Activated CD4-positive, alpha-beta T cell treated with anti-CD3 and anti-CD28 coated beads, Interleukin-2, amount 50 U/mL, for 48 hours (primary cell): ENCODE data around the gene CCDC24.

Experiments
- DNase-seq, 2 experiments: peaks; one replicate each; pipeline ENCODE4 v3.0.0-alpha.2; 2020

The CCDC24 gene

DNA sequence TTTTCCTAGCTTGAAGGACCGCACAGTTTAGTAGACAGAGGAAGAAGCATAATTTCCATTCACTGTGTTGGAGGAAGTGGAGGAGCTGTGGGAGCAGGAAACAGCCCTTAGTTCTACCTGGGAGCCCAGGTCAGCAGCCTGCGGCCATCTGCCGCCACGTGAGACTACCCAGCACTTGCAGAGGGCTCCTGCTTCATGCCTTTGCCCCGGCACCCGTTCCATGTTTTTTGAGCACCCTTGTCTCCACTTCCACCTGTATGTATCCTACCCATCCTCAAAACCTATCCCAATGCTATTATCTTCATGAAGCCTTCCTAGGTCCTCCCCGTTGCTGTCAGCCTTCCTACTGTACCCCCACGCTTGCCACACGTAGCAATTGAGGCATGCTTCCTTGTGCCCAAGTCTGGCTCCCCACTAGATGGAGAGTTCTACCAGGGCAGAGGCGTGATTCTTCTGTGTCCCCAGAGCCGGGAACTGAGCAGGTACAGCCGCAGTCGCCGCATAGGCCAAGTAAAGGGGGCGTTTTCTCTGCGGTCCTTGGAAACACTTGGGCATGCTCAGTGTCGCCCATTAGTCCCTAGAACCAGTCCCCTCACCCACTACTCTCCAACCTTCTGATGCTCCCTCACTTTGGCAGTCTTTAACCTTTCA lies 38.0 kb downstream of the CCDC24 start:
- no peak for DNase-seq

DNA sequence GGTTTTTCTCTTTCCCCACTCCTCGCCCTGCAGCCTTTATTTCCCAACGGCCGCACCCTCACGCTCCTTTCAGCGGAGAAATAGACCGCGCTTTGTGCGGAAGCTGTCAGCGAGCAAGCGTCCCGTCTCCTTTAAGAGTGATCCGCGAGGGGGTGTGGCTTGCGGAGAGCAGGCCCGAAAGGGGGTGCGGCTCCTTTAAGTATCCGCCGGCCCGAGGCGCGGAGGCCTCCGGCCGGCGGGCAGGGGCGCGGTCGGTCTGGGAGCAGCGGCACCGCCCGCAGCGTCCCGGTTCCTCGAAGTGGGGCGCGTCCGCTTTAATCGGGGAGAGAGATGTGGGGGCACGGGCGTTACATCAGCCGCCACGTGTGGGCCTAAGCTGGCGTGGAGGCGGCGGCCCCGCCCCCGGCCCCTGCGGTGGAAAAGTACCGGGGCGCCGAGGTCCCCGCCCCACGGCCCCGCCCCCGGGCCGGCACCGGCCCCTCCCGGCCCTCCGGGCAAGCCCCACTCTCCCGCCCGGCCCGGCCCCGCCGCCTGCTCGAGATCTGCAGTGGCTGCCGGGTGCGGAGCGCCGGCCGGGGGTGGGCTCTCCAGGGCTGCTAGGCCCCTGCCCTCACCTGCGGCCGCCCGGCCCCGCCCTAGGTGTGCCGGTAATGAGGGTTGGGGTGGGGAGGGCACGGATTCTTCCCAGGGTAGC lies 38.7 kb downstream of the CCDC24 start:
- peak; percentile 90 to 92 for DNase-seq

DNA sequence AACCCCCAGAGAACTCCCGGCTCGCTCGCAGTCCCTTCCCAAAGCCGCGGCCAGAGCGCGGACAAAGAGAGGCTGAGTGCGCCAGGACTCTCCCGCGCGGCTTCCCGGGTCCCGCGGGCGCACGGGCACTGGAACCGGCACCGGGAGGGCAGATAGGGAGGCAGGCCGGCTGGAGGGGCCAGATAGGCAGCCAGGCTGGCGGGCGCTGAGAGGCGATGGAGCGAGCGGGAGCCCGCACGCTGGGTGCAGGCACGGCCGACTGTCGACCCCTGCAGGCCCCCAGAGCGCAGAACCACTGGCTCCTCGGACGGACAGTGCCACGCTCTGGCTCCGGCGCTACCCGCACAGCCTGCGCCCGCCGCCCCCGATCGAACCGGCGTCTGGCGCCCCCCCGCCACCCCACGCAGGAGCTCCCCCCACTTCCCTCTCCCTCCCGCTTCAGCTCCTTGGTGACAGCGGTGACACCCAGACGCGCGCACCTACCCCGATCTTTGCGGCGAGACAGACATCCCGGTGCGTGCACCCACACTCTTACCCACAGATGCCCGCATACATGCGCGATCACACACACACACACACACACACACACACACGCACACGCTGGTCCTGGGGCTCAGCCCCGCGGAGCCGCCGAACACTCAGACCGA lies 39.3 kb downstream of the CCDC24 start:
- DNase-seq, result peak; percentile 41 to 54

DNA sequence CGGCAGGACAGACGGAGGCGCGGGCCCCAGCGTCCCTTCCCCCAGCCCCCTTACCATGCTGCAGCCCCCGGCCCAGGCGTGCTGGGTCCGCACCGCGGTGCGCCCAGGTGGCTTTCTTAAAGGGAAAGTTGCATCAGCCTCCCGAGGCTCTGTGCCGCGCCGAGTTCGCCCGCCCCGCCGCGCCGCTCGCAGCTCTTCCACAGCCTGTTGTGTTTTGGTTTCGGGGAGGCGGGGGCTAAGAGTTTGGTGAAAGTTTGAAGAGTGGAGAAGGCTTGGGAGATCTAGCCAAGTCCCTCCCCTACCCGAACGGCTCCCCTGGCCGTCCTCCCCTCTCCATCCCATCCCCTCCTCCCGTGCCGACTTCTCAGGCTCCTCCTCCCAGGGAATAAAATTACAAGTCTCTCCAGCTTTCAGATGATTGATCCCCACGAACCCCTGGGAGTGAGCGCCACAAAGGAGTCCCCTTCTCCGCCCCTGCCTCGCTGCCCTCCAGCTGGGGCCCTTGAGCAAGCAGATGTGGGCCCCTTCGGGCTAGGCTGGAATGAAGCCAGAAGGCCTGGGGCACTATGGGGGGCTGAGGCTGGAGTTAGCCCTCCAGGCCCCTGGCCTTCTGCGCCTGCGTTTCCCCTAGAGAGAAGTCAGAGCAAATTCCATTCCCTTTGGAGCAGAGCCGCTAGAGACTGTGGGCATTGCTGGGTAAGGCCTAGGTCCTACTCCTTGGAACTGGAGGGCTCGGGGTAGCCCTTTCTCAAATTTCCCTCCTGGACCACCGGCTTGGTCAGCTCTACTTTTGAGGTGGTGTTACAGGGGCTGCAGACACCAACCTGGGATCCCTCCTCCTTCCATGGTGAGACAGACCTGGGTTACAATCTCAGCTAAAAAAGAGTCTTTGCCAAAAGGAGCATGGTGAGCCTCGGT lies 40.1 kb downstream of the CCDC24 start, which contains the start of gene SLC6A9:
TSS of gene SLC6A9 (minus strand) at position 211 of the 918 bp plus-strand sequence. CDS start 7,185 bp downstream, outside the sequence.
- peak; percentile 50 to 57 for DNase-seq

DNA sequence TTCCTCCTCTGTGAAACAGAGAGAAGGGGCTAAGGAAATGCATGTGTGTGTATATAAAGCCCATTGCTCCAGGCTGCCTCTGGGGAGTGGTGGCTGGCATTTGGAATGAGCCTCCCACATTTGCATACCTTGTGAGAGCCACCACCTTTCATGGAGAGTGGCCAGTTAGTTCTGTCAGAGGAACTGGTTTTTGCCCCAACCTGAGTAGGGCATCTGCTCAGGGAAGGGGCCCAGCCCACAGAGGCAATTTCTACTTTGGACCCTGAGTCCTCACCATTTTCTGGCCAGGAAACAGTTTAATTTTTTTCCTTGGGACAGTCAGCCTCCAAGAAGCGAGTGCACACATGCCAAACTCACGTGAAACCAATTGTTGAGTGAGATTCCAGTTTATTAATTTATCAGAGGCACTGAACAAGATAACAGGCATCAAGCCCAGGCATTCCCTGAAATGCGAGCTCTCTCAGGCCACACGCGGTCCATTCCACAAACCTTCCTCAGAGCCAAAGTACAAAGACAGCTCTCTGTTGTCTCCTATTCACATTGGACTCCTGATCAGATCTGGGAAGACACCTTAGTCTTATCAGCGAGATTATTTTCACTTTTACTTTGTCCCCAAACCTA lies 40.9 kb downstream of the CCDC24 start:
- DNase-seq, result no peak

DNA sequence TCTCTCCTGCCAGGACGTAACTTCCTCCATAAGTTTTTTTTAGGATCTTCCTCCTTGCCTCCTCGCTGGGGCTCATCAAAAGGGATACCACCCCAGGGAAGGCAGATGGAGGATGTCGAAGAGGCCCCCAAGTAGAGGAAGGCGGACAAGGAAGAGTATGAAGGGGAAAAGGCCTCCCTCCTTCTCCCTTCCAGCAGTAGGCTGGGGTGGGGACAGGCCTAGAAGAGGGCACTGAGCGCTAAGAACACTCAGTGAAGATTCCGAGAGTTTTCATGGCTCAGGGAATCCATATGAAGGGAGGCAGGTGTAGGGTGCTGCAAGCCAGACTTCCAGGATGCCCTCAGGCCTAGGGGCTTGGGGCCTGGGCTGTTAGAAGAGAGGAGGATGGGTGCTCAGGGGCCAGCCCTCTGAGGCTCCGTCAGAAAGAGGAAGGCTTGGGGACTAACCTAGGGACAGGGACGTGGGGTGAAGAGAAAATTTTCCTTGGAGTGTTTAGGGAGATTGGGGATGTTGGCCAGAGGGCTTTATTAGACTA lies 41.7 kb downstream of the CCDC24 start:
- no peak for DNase-seq

DNA sequence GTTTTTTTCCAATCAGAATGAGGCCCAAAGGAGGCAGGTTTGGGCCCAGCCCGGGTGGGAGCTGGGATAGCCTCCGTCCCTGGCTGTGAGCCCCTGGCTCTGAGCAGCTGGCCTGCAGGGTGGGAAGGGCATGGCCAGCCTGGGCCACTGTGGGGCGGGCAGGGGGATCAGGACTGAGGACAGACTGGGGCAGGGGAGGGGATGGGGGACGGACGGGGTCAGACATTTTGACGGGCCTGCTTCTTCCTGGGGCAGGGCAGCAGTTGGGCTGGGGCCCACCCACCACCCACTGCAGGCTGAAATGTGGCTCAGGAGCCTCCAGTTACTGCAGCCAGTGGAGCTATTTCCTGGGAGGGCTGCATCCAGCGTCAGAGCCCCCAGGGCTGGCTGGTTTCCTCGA lies 42.4 kb downstream of the CCDC24 start:
- DNase-seq, result no peak

DNA sequence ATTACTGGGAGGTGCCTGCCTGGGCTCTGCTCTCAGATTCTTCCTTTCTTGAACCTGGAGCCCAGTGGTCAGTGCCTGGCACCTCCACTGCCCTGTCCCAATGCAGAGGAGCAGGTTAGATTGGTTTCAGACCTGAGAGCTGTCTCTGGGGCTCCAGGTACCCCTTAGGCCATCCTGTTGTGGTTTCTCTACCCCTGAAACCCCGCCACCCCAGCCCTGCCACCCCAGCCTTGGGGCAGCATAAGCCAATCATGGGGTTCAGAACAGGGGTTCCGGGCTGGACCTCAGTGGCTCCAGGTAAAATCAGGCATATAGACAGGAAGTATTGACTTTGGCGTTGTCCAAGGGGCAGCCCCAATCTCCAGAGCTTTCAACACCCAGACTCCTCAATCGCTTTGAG lies 43.0 kb downstream of the CCDC24 start:
- DNase-seq, result no peak

DNA sequence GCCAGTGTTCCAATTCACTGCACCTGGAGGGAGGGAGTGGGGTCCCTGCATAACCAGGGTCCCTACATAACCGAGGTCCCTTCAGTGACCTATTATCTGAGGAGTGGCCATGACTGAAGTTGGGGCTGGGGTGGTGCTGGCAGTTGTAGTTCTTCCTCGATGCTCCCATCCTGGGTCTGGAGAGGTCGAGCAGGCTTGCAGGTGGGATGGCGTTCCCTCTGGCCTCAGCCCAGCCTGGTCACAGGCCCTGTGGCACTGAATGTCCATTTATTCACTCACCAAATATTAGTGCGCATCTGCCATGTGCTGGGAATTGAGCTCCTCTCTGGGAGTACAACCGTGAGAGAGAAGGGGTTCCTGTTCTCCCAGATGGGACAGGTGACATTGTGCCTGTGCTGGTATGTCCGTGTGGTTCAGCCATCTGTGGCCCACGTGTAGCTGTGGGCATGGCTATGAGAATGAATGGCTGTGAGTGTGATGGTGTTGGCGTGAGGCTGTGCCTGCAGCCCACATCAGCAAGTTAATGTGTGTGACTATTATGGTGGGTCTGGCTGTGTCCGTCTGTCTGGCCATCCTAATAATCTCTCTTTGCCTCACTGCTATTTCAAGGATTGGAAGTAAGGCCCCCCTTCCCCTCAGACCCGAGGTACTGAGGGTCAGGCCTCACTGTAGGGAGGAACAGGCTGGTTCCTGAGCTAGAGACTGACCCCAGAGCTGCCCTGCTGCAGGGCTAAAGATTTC lies 43.7 kb downstream of the CCDC24 start:
- no peak for DNase-seq

DNA sequence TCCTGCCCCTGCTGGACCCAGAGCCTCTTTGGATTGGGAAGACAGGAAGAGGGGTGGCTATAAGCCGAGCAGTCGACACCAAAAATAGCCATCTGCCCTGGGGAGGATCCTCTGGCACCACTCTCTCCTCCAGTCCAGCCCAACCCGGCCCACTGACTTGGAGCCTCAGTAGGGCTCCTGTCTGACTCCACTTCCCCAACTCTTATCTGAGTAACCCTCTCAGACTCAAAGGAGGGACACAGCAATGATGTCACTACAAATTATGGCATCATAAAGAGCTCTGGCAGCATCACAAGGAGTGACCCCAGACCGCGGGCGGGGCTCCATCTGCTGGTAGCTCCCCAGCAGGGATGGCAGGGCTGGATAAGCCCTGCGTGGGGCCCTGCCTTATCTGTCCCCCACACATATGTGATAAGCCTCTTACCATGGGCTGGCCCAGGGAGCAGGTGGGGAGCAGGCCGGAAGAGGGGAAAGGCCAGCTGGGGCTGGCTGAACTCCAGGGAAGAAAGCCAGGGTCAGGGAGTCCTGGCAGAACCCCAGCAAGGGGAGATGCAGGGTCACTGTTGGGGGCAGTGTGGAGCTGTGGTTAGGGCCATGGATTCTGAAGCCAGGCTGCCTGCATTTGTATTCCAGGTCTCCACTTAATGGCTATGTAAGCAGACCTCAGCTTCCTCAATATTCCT lies 44.5 kb downstream of the CCDC24 start:
- DNase-seq, result no peak

DNA sequence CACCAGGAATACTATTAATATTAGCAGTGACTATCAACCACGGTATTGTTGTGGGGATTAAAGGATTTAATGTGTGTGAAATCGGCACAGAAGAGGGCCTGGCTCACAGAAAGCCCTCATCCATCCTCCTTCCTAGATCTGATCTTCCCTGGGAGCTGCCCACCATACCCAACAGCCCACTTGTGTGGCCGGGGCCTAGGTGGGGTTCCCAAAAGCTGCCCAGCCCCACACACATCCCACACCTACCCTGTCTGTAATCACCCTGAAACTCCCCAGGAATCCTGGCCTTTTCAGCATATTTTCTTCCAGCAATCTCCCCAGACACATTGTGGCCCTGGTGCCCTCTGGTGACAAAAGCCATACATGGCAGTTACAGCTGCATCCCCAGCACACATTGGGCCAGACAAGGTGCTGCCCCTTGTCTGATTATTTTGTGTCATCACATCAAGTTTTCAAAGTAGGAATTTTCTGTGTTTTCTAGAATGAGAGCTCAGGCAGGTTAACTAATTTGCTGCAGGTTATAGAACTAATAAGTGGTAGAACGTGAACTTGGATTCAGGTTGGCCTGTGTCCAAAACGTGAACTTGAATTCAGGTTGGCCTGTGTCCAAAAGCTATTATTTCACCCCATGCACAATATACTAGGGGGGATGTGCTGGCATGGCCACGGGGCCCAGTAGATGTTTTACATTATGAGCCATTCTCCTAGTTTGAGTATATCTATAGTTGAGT lies 45.2 kb downstream of the CCDC24 start:
- peak; percentile 71 to 79 for DNase-seq

DNA sequence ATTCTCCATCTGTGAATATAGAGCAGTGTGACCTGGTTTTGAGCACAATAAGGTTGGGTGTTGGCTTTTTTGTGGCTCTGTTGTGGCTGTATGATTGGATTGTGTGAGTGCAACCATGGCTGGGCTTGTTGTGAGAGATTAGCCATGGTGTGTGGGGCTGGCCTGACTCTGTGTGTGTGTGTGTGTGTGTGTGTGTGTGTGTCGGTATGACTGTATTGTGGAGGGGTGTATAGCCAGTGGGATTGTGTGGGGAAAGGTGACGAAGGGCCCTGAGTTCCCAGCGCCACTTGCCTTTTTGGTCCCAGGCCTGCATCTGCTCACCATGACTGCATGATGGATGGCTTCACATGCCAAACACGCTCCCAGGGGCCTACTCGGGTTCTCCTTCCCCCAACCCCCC lies 45.8 kb downstream of the CCDC24 start:
- no peak for DNase-seq

DNA sequence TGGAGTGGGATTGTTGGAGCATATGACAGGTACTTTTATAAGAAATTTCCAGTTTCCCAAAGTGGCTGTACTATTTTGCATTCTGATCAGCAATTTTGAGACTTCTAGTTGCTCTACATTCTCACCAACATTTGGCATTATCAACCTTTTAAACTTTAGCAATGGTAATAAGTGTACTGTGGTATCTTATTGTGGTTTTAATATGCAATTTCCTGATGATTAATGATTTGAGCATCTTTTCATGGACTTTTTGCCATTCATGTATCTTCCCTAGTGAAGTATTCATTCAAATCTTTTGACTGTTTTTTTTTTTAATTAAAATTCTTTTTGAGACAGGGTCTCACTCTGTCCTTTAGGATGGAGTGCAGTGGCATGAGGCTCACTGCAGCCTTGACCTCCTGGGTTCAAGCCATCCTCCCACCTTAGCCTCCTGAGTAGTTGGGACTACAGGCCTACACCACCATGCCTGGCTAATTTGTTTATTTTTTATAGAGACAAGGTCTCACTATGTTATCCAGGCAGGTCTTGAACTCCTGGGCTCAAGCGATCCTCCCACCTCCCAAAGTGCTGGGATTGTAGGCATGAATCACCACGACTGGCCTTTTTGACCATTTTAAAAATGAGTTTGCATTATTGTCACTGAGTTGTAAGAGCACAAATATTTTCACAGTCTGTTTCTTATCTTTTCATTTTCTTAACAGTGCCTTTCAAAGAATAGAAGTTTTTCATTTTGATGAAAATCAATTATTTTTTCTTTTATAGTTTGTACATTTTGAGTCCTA lies 47.7 kb downstream of the CCDC24 start:
- DNase-seq, result no peak

DNA sequence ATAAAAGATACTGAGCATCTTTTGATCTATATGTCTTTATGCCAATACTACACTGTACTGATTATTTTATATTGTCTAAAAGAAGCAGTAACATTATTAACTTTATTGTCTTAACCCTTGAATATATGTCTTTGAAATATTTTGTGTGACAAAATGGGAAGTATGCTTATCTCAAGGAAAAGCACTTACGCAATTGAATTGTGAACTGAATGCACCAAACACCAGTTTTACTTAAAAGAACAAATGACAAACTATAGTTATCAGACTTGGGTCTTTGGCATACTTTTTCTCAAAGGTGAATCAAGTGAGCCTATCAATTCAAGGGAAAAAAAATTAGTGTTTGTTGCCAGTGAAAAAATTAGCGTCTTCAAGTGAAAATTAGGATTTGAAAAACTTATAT lies 49.0 kb downstream of the CCDC24 start:
- DNase-seq, result no peak

DNA sequence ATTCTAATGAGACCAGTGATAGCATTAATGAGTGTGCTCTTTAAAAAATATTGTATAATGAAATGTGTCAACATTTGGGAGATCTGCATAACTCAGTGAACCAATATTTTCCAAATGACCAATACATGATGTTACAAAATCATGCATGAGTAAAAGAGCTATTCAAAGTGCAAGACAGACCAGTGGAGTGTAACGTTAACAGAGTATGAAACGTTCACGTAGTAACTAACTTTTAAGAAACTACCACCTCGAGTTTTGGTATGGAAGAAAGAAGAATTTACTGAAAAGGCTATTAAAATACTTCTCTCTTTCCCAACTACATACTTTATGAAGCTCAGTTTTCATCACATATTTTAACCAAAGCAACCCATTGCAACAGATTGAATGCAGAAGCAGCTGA lies 49.4 kb downstream of the CCDC24 start:
- no peak for DNase-seq

DNA sequence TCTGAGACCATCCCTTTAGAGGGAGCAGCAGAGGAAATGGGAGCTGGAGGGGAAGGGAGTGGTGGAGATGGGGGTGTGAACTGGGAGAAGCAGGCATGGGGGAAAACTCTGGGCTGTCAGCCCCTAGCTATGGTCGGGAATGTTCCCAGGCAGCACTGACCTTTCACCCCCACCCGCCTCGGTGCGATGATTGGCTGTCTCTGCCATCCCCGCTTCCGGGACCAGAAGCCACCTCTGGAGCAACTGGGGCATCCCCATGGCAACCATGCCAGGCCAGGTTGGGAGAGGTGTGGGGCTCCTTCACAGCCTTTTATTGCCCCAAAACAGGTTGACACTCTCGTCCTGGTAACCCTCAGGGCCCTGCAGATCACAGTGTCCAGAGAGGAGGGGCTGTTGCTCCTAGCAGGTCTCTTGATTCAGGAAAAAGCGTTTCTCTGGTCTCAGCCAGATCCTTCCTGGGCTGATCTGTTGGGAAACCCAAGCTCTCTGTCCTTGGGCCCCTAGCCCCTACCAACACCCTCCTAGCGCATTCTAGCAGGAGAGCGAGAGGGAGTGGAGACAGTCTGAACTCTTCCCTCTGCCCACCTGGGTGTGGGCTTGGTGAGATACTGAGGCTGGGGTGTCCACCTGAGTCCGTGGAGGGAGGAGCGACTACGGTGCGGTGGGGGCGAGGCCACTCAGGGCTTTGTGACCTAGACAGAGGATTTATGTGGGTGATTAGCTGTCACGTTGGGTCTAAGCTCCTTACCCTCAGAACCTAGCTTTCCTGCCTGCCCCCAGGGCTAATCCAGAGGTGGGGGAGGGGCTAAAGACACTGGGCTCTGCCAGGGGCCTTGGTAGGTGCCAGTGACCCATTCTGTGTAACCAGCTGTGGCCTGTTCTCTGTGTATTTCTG lies 52.0 kb downstream of the CCDC24 start:
- DNase-seq, result no peak

DNA sequence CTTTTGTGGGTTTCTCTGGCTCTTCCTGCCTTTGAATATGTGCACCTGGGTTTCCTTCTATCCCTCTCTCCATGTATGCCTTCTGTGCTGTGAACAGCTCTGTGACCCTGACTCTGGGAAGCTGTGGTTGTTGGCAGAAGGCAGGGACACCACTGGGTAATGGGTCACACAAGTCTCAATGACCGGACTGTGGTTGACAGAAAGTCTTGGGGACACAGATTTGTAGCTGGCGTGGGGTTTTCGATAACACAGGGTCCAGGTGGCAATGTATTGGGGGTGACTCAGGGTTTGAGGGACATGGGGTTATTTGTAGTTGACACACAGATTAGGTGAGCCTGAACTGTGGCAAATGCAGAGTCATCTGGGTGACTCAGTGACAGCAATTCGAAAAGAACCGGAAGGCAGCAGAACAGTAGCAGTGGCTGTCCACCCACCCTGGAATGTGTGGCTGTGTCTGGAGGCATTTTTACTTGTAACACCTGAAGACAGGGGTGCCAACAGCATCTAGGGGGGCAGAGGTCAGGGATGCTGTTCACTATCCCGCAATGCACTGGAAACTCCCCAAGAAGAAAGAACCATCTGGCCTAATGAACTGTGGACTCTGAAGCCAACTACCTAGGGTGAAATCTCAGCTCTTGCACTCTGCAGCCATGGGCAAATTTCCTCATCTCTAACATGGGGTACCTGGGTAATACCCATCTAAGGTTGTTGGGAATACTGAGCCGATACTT lies 52.8 kb downstream of the CCDC24 start:
- no peak for DNase-seq

DNA sequence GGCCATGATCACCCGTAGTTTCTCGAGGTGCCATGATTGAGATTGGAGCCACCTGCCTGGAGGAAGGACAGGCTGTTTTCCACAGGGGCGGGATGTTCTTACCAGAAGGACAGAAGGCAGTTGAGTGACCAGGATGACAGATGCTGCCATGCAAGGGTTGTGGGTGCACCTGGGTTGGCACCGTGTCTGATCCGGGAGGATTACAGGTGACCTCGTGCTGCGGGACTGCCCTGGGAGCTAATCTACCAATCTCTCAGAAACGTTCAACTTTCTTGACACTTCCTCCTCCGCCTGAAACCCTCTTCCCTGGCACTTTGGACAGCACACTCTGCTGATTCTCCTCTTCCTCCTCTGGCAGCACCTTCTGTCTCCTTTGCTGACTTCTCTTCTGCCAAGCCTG lies 53.7 kb downstream of the CCDC24 start:
- no peak for DNase-seq
